Thyroid gland (tissue), 4 donors: ENCODE data around the gene MISP. TPM values are rescaled to one million over a fixed set of nuclear protein-coding genes. Genes with fewer than 3 reads are reported as not detected.
"Not testable (repeated sequence)": the region's sequence is repeated elsewhere in the genome, so short reads cannot be mapped to it uniquely, and the experiment has no call there.

ENCODE experiments used
- DNase-seq, 2 donors: peaks; one replicate each; pipeline ENCODE4 v3.0.0-alpha.2; 2019
- H3K27ac ChIP-seq, 3 donors: fragments of 200-600 bp; sonication (generic); 1 replicate in 2 of 3; 2 replicates in 1 of 3; pipeline ENCODE4 v1.5.1; 2016 to 2019; ENCODE audit warnings: mild to moderate bottlenecking in 1 of 3, moderate library complexity in 1 of 3
- H3K27me3 ChIP-seq: fragments of 200-600 bp; sonication (generic); one replicate; pipeline ENCODE4 v1.5.1; 2019
- H3K36me3 ChIP-seq, 2 donors: fragments of 200-600 bp; sonication (generic); one replicate each; pipeline ENCODE4 v1.5.1; 2016 to 2019
- H3K4me1 ChIP-seq, 2 donors: fragments of 200-600 bp; sonication (generic); one replicate each; pipeline ENCODE4 v1.5.1; 2017 to 2019
- H3K4me3 ChIP-seq, 3 donors: fragments of 200-600 bp; sonication (generic); replicated peaks in 1 of 3; 1 replicate in 2 of 3; 2 replicates in 1 of 3; pipeline ENCODE4 v1.5.1; 2016; ENCODE audit warnings: mild to moderate bottlenecking in 1 of 3
- H3K9me3 ChIP-seq: fragments of 200-600 bp; sonication (generic); one replicate; pipeline ENCODE4 v1.5.1; 2017
- POLR2A ChIP-seq, 2 donors: fragments of 450-650 bp; IDR thresholded peaks; one replicate each; pipeline ENCODE4 v1.6.1; 2017; ENCODE audit warnings: antibody characterized with exemption in 2 of 2, mild to moderate bottlenecking in 2 of 2, moderate library complexity in 1 of 2
- WGBS, 2 donors: methylation state at CpG; one replicate each; pipeline ENCODE4 v1.1.5; 2017; 5-methylcytosine and 5-hydroxymethylcytosine counted together
- intact Hi-C: fragments of 100-400 bp; cut with DNase I; formaldehyde crosslinking; loops from one replicate; pipeline ENCODE4 v1.15.1; 2023
- total RNA-seq, 4 donors: library from RNA; depleted of rRNA; stranded (reverse); fragments of >200 nt; gene quantifications; one replicate each; pipeline ENCODE4 v1.2.3, GENCODE V29; 2016
- TF ChIP-seq, protein P1 (sequence below), 6 experiments: fragments of 200-600 bp in 3 of 6; fragments of 450-650 bp in 3 of 6; sonication (generic) in 3 of 6; IDR thresholded peaks; one replicate each; pipeline ENCODE4 v1.5.1; 2016 to 2019; ENCODE audit warnings: antibody characterized with exemption in 6 of 6, mild to moderate bottlenecking in 2 of 6, inconsistent platforms in 1 of 6, moderate library complexity in 1 of 6

The MISP gene
- total RNA-seq, 4 donors from 2014 or later, result 0.63 to 0.68 TPM; not detected in 2

GRCh38 chr19:738509-739128 lies 12.3 kb upstream of the MISP start:
- no peaks in the 10 kb centered on the region for H3K27me3 ChIP-seq
- H3K27ac ChIP-seq, result no peak overlapping the region
- peaks cover 3 to 4% of the 10 kb centered on the region in 2 donors for H3K4me1 ChIP-seq
- 88 to 90% methylated on average over 19 to 21 of the region's 23 CpGs for WGBS, 2 donors
- no peak overlapping the region for H3K4me3 ChIP-seq
- no peak for DNase-seq
- intact Hi-C loops, result no loop called here
- TF ChIP-seq, protein P1, sequence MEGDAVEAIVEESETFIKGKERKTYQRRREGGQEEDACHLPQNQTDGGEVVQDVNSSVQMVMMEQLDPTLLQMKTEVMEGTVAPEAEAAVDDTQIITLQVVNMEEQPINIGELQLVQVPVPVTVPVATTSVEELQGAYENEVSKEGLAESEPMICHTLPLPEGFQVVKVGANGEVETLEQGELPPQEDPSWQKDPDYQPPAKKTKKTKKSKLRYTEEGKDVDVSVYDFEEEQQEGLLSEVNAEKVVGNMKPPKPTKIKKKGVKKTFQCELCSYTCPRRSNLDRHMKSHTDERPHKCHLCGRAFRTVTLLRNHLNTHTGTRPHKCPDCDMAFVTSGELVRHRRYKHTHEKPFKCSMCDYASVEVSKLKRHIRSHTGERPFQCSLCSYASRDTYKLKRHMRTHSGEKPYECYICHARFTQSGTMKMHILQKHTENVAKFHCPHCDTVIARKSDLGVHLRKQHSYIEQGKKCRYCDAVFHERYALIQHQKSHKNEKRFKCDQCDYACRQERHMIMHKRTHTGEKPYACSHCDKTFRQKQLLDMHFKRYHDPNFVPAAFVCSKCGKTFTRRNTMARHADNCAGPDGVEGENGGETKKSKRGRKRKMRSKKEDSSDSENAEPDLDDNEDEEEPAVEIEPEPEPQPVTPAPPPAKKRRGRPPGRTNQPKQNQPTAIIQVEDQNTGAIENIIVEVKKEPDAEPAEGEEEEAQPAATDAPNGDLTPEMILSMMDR (IDR thresholded peaks at IDR 0.05), result no peak
- no peak for TF ChIP-seq POLR2A (IDR thresholded peaks at IDR 0.05)
- no peaks in the 10 kb centered on the region for H3K36me3 ChIP-seq
- no peaks in the 10 kb centered on the region for H3K9me3 ChIP-seq

DNA sequence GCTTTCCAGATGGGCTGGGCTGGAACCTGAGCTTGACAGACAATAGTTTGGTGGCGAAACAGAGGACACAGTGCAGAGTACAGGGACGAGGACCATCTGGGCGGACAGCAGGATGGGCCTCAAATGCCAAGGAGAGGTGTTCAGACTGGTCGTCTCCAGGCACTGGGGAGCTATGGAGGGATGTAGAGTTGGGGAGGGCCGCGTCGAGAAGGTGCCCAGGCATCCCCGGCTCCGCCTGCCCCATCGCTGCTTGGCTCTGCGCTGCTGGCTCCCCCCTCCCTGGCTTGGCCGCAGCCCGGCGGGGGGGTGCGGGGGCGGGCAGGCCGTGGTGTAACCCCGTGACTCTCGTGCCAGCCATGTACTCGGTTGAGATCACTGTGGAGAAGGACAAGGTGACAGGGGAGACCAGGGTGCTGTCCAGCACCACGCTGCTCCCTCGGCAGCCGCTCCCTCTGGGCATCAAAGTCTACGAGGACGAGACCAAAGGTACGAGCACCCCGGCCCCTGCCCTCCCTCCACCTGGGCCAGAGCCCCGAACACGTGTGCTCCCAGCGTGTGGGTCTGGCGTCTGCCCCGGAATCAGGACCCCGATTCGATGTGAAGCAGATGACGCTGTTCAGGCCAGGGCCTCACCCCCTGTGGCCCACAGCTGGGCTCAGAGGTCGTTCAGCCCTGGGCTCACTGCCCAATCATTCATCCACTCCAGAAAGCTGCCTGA lies 10.8 kb upstream of the MISP start:
- 90 to 91% methylated on average over 19 to 31 of the region's 36 CpGs for WGBS, 2 donors
- DNase-seq, result no peak
- no peaks in the 10 kb centered on the region for H3K9me3 ChIP-seq
- H3K27me3 ChIP-seq, result no peaks in the 10 kb centered on the region
- no peaks in the 10 kb centered on the region for H3K36me3 ChIP-seq
- H3K4me1 ChIP-seq, result peaks cover 3 to 4% of the 10 kb centered on the region in 2 donors
- intact Hi-C loops, result no loop called here
- no peak overlapping the region for H3K4me3 ChIP-seq
- TF ChIP-seq, protein P1 (IDR thresholded peaks at IDR 0.05), result no peak
- TF ChIP-seq POLR2A (IDR thresholded peaks at IDR 0.05), result no peak
- no peak overlapping the region for H3K27ac ChIP-seq

- H3K4me1 ChIP-seq, H3K36me3 ChIP-seq, H3K27ac ChIP-seq, H3K9me3 ChIP-seq, H3K27me3 ChIP-seq, H3K4me3 ChIP-seq, intact Hi-C loops, DNase-seq: not testable (repeated sequence)
- 84 to 85% methylated on average over 14 of the region's 16 CpGs for WGBS, 2 donors
Observed at GRCh38 chr19:740816-741505, 10.0 kb upstream of the MISP start.

GRCh38 chr19:741506-742131 lies 9.3 kb upstream of the MISP start:
- WGBS, 2 donors, result 73 to 82% methylated on average over 17 to 18 of the region's 19 CpGs
- H3K4me3 ChIP-seq, result no peak overlapping the region
- H3K36me3 ChIP-seq, result no peaks in the 10 kb centered on the region
- no peak for DNase-seq
- no peaks in the 10 kb centered on the region for H3K9me3 ChIP-seq
- TF ChIP-seq POLR2A (IDR thresholded peaks at IDR 0.05), result no peak
- TF ChIP-seq, protein P1 (IDR thresholded peaks at IDR 0.05), result no peak
- no peaks in the 10 kb centered on the region for H3K27me3 ChIP-seq
- H3K4me1 ChIP-seq, result peaks cover 3 to 4% of the 10 kb centered on the region in 2 donors
- intact Hi-C loops, result no loop called here
- H3K27ac ChIP-seq, result no peak overlapping the region

DNA sequence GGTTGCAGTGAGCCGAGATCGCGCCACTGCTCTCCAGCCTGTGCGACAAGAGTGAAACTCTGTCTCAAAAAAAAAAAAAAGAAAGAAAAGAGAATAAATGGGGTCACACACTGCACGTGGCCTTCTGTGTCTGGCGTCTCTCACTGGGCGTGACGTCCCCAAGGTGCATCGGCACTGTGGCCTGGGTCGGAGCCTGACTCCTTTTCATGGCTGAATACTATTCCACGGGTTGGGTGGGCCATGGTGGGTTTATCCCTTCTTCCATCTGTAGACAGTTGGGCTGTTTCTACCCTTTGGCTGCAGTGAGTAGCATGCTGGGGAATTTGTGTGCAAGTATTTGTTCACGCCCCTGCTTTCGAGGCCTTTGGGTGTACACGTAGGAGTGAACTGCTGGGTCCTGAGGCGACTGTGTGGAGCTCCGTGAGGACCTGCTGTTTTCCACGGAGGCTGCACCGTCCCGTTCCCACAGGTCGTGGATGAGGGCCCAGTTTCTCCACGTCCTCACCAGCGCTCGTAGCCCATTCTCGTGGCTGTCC lies 8.3 kb upstream of the MISP start:
- intact Hi-C loops, result no loop called here
- TF ChIP-seq POLR2A (IDR thresholded peaks at IDR 0.05), result no peak
- TF ChIP-seq, protein P1 (IDR thresholded peaks at IDR 0.05), result no peak
- 90 to 92% methylated on average over 21 to 24 of the region's 24 CpGs for WGBS, 2 donors
- H3K27me3 ChIP-seq, result no peaks in the 10 kb centered on the region
- no peak overlapping the region for H3K27ac ChIP-seq
- no peaks in the 10 kb centered on the region for H3K9me3 ChIP-seq
- peaks cover 3 to 4% of the 10 kb centered on the region in 2 donors for H3K4me1 ChIP-seq
- no peak for DNase-seq
- no peaks in the 10 kb centered on the region for H3K36me3 ChIP-seq
- H3K4me3 ChIP-seq, result no peak overlapping the region
